SK-N-SH (cell line): ENCODE results near the gene RSRP1.
"Not testable (repeated sequence)": the region's sequence is repeated elsewhere in the genome, so short reads cannot be mapped to it uniquely, and the experiment has no call there.

Source experiments
- CHD2 ChIP-seq: fragments of 150-350 bp; IDR thresholded peaks from 2 replicates; pipeline ENCODE4 v1.6.1; 2018; ENCODE audit warnings: low read length; ENCODE audit not compliant: partially characterized antibody
- EP300 ChIP-seq, 2 experiments: IDR thresholded peaks; 2 replicates each; pipeline versions ENCODE4 v1.4.0 to v1.6.1; 2012; ENCODE audit warnings: borderline replicate concordance in 1 of 2, low read depth in 1 of 2, low read length in 1 of 2
- GABPA ChIP-seq: IDR thresholded peaks from 2 replicates; pipeline ENCODE4 v1.4.0; 2012; ENCODE audit warnings: low read depth, mild to moderate bottlenecking
- MXI1 ChIP-seq: IDR thresholded peaks from 2 replicates; pipeline ENCODE4 v1.6.1; 2012; ENCODE audit warnings: mild to moderate bottlenecking, low read depth, low read length, improper control_type of control experiment
- POLR2AphosphoS5 ChIP-seq: IDR thresholded peaks from 2 replicates; pipeline ENCODE4 v1.6.1; 2012; ENCODE audit warnings: low read depth, low read length
- RCOR1 ChIP-seq: fragments of 150-350 bp; IDR thresholded peaks from 2 replicates; pipeline ENCODE4 v1.6.1; 2017; ENCODE audit warnings: antibody characterized with exemption, low read length
- REST ChIP-seq: IDR thresholded peaks from 2 replicates; pipeline ENCODE4 v1.6.1; 2012; ENCODE audit warnings: mild to moderate bottlenecking, low read depth, low read length, moderate library complexity
- SMC3 ChIP-seq: IDR thresholded peaks from 2 replicates; pipeline ENCODE4 v1.6.1; 2012; ENCODE audit warnings: low read depth, low read length, improper control_type of control experiment
- USF1 ChIP-seq: IDR thresholded peaks from 2 replicates; pipeline ENCODE4 v1.4.0; 2012; ENCODE audit warnings: low read depth, borderline replicate concordance
- YY1 ChIP-seq: IDR thresholded peaks from 2 replicates; pipeline ENCODE4 v1.4.0; 2012; ENCODE audit warnings: low read depth, mild to moderate bottlenecking
- TF ChIP-seq, protein P1 (sequence below): fragments of 200-600 bp; sonication (generic); IDR thresholded peaks from 2 replicates; pipeline ENCODE4 v1.6.1; 2017; ENCODE audit warnings: antibody characterized with exemption, mild to moderate bottlenecking, moderate library complexity
- TF ChIP-seq, protein P2 (sequence below): IDR thresholded peaks from 2 replicates; pipeline ENCODE4 v1.4.0; 2012; ENCODE audit warnings: low read depth, borderline replicate concordance

DNA sequence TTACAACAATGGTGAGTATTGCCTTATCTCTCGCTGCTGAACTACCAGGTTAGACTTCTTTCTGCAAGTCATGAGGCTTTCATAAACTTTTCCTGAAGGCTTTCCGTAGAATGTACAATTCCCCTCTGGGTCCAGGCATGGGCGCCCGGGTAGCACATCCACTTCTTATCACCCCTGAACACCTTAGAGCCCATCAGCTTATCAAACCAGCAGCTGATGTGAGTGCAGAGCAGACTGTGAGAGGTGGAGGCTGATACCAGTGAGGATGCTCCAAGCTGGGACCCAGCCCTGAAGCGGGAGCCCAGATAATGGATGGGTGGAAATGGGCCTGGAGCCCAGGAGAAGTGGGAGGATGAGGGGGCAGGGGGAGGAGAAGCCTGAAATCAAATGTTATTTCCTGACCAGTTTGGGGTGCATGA, 32.4 kb upstream of the RSRP1 start:
- TF ChIP-seq POLR2AphosphoS5; CHD2; MXI1; YY1; USF1; EP300 (IDR thresholded peaks at IDR 0.05; ENCODE audit: borderline replicate concordance in 1 of 2, low read depth in 1 of 2, low read length in 1 of 2); GABPA; SMC3; RCOR1; REST: not testable (repeated sequence)
- TF ChIP-seq, protein P1, sequence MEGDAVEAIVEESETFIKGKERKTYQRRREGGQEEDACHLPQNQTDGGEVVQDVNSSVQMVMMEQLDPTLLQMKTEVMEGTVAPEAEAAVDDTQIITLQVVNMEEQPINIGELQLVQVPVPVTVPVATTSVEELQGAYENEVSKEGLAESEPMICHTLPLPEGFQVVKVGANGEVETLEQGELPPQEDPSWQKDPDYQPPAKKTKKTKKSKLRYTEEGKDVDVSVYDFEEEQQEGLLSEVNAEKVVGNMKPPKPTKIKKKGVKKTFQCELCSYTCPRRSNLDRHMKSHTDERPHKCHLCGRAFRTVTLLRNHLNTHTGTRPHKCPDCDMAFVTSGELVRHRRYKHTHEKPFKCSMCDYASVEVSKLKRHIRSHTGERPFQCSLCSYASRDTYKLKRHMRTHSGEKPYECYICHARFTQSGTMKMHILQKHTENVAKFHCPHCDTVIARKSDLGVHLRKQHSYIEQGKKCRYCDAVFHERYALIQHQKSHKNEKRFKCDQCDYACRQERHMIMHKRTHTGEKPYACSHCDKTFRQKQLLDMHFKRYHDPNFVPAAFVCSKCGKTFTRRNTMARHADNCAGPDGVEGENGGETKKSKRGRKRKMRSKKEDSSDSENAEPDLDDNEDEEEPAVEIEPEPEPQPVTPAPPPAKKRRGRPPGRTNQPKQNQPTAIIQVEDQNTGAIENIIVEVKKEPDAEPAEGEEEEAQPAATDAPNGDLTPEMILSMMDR, result not testable (repeated sequence)
- TF ChIP-seq, protein P2, sequence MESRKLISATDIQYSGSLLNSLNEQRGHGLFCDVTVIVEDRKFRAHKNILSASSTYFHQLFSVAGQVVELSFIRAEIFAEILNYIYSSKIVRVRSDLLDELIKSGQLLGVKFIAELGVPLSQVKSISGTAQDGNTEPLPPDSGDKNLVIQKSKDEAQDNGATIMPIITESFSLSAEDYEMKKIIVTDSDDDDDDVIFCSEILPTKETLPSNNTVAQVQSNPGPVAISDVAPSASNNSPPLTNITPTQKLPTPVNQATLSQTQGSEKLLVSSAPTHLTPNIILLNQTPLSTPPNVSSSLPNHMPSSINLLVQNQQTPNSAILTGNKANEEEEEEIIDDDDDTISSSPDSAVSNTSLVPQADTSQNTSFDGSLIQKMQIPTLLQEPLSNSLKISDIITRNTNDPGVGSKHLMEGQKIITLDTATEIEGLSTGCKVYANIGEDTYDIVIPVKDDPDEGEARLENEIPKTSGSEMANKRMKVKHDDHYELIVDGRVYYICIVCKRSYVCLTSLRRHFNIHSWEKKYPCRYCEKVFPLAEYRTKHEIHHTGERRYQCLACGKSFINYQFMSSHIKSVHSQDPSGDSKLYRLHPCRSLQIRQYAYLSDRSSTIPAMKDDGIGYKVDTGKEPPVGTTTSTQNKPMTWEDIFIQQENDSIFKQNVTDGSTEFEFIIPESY, result not testable (repeated sequence)
